MV-4-11 (cell line): ENCODE results near the gene ARRB1.
A peak's percentile ranks its signal among the peaks of the same experiment; 100 is the strongest.
"Not testable (repeated sequence)": the region's sequence is repeated elsewhere in the genome, so short reads cannot be mapped to it uniquely, and the experiment has no call there.

Experiments
- DNase-seq: peaks from one replicate; lab custom pipeline; 2025; lab: John Stamatoyannopoulos, UW

ARRB1 gene

GRCh38 chr11:75371949-75372876, 20.8 kb upstream of the ARRB1 start:
- no peak for DNase-seq

DNA sequence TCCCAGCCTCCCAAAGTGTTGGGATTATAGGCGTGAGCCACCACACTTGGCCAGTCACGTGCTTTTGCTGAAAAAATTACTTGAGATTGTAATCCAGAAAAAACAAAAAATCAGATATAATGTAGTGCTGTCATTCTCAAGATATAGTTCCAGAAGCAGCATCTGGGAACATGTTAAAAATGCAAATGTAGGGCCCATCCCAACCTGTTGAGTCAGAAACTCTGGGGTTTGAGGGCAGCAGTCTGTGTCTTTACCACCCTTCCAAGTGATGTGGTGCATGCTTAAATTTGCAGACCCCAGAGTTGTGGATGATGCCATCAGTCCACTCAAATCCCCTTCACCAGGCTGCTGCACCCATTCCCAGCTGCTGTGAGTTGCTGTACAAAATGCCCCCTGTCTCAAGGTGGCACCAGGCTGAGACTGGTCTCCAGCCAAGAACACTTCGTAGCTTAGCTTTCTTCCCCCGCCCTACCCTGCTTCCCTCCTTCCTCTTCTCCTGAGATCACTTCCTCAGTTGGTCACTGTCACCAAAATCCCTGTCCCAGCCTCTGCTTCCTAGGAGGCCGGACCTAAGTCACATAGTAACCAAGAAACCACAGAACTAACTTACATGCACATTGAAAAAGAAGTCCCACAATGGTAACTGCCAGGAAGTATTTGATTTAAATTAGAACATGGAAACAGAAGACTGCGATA, 18.2 kb upstream of the ARRB1 start:
- DNase-seq: peak; percentile 97

DNA sequence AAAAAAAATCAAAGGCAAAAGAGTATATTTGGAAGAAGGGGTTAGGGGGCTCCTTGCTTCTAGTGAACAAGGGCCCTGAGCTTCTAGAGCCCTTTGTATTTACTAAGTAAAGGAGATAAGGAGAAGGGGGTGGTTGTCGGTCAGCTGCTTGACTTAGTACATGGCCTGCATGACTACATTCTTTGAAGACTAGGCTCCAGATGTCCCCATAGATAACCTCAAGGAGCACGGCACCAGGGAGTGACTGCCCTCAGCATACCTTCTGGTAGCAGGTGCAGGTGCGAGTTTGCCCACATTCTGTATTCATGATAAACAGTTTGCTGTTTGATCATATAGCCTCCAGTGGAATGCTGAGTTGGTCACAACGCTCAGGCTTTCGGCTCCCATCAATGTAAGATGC, 15.4 kb upstream of the ARRB1 start:
- DNase-seq: not testable (repeated sequence)

GRCh38 chr11:75365711-75366181, 14.3 kb upstream of the ARRB1 start:
- DNase-seq: peak; percentile 87

DNA sequence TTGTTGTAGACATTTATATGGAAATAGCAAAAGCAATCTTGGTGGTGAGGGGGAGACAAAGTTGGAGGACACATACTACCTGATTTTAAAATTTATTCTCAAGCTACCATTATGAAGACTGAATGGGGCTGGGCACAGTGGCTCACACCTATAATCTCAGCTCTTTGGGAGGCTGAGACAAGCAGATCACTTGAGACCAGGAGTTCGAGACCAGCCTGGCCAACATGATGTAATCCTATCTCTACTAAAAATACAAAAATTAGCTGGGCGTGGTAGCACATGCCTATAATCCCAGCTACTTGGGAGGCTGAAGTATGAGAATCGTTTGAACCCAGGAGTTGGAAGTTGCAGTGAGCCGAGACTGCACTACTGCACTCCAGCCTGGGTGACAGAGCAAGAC, 10.8 kb upstream of the ARRB1 start:
- DNase-seq: not testable (repeated sequence)

DNA sequence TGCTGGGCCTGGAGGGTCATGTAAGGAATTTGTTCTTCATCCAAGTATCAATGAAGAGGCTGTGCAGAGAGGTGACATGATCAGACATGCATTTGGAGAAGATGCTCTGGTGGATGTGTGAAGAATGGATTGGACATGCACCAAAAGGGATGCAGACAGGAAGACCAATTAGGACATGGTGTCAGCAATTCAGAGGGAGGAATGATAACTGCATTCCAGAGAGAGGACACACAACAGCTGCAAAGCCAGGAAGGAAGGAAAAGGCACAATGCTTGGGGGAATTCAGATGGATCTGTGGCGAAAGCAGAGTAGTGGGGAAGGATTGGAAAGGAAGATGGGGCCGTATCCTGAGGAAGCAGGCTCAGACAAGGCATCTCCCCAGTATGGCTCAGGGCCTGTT, 5.2 kb upstream of the ARRB1 start:
- DNase-seq: no peak

GRCh38 chr11:75355051-75355450, 3.6 kb upstream of the ARRB1 start:
- no peak for DNase-seq

DNA sequence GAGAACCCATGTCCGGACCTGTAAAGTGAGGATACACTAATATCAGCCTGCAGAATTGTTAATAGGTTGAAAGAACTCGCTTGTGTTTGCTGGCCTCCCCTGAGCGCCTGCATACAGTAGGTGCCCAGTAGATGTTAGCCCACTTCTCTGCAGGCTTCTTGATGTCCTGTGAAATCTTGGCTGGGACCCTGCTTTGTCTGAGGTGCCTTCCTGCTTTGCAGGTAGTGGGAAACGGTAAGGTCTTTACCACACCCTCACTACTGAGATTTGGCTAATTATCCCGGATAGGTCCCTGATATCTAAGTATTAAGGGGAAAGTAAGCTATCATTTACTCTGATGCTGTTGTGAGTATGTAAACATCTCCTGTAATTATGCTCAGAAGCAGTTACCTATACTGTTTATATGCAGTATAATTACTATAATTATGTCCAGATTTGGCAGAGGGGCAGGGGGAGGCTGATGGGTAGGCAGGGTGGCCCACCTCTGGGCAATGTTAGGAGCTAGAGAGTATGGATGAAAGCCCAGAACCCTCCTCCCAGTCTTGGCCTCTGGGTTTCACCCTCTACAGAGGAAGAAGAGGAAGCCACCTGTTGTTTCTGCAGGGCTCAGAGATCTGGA, 1.2 kb upstream of the ARRB1 start:
- no peak for DNase-seq

- DNase-seq: peak; percentile 84
Observed at GRCh38 chr11:75351791-75352587, 528 bp upstream of the ARRB1 start.

DNA sequence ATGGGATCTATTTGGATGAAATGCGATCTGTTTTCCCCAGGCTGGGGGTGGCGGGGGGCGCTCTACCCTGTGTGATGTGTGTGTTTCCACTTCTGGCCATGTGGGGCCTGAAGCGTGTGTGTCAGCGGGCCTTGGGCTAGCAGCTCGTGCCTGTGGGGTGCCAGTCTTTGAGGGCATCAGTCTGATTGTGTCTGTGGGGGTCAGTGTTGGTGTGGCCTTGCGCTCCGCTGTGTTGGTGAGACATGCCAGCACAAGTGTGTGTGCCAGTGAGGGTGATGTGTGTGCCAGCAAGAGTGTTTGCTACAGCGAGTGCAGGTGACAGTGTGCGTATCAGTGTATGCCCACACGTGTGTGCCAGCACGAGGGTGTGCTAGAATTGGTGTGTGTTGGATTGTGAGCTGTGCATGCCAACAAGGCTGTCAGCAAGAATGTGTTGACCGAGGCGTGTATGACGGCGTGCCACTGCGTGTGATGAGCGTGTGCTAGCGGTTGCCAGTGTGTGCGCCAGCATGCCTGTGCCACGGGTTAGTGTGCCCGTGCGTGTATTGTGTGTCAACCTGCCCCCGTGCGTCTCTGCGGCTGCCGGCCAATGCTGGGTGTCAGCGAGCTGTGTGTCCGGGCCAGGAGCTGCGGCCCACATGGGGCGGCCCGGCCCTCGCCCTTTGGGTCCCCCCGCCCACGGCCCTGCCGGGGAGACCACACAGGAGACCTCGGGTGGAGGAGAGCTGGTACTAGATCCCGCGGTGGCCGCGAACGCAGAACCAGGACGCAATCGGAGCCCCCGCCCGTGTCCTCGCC, 519 bp downstream of the ARRB1 start:
- peak; percentile 45 for DNase-seq

GRCh38 chr11:75350122-75350742, 1.2 kb downstream of the ARRB1 start:
- DNase-seq: no peak

DNA sequence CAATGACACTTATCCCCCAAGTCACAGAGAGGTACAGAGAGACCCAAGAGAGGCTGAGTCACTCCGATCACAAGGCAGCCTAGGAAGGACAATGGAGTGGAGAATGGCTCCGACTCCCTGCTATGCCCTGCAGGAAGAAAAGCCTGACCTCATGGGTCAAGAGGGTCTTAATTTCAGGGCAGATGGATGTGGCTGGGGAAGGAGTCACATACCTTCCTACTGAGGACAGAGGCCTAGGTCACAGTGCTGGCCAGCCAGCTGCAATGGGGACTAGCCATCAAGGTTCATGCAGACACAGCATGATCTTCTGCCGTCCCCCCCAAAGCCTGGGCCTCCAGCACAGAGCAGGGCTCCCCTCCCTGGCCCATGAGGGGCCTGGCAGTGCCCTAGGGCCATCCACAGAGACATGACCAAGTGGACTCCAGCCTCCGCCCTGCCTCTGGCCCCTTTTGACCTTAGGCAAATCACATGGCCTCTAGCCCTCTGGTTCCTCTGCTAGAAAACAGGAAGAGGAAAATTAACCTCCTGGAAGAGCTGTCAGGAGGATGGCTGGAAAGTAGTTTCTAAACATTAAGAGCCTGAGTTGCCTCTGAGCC, 1.8 kb downstream of the ARRB1 start:
- DNase-seq: peak; percentile 69

- DNase-seq: no peak
Observed at GRCh38 chr11:75347781-75348566, 3.5 kb downstream of the ARRB1 start.

- peak; percentile 51 for DNase-seq
Observed at GRCh38 chr11:75346912-75347647, 4.4 kb downstream of the ARRB1 start.

DNA sequence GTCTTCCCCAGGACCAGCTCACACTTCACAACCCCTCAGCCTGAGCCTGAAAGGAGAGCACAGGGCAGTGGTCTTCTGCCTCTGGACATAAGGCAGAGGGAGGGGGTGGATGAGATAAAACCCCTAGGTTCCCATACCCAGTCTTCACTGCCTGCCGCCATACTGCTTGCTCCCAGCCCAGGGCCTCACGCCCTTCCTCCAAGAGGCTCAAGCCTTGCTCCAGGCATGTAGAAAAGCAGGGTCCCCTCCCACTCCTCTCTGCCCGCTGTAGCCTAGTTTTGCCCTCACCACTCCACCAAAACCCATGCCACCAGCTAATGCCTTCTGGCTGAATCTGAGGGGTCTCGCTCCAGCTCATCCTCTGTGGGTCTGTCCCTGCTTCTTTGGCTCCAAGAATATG, 5.2 kb downstream of the ARRB1 start:
- no peak for DNase-seq

DNA sequence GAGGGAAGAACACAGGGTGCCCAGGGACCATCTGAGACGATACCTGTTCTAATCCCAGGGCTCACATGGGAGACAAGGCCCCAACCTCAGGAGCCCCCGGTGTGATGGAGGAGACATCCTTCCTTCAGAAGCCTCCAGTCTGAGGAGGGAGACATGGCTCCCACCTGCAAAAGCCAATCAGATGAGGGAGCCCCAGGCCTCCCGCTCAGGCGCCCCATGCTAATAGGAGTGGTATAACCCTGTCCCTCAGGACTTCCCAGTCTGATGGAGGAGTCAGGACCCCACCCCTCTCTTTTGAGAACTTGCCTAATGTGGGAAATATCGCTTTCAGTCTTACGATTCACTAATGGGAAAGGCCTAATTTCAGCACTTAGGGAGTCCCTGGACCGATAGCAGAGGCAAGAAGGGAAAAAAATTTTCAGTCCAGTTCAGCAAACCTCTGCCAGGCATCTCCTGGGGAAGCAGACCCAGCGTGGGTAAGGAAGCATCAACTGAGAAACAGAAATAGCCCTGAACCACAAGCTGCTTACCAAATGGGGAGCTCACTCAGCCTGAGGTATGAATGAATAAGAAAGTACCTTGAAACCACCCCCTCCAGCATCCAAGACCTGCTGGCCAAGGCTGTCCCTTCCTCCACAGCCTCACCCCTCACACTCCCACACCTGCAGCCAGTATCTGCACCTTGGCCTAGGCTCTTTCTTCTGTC, 5.9 kb downstream of the ARRB1 start:
- peak; percentile 29 for DNase-seq

GRCh38 chr11:75344761-75345454, 6.6 kb downstream of the ARRB1 start:
- DNase-seq: no peak
